Activated CD4-positive, alpha-beta T cell treated with anti-CD3 and anti-CD28 coated beads, Interleukin-2, amount 10 ng/mL, durations not matched to agents 7 days and 5 days (primary cell): ENCODE measurements around the gene KCNMA1. TPM values are rescaled to one million over a fixed set of nuclear protein-coding genes. Genes with fewer than 3 reads are reported as not detected.

Source experiments
- CTCF ChIA-PET: fragments of 350-600 bp; sonication (Branson Sonifier 250); formaldehyde crosslinking; loops from one replicate; lab custom pipeline; 2021; ENCODE audit warnings: antibody characterized with exemption; lab: Charles Lee
- POLR2A ChIA-PET: fragments of 350-600 bp; sonication (Branson Sonifier 250); formaldehyde crosslinking; loops from one replicate; lab custom pipeline; 2021; ENCODE audit warnings: antibody characterized with exemption; lab: Charles Lee
- DNase-seq: peaks from one replicate; pipeline ENCODE4 v3.0.0-alpha.2; 2020
- H3K27ac Mint-ChIP-seq: one replicate; pipeline ENCODE4 v1.8.0; 2021; ENCODE audit warnings: mild to moderate bottlenecking, moderate library complexity, mixed read lengths
- H3K27me3 Mint-ChIP-seq: one replicate; pipeline ENCODE4 v1.8.0; 2021; ENCODE audit warnings: mixed read lengths
- H3K36me3 Mint-ChIP-seq: one replicate; pipeline ENCODE4 v1.8.0; 2021; ENCODE audit warnings: low read depth, mixed read lengths
- H3K4me1 Mint-ChIP-seq: one replicate; pipeline ENCODE4 v1.8.0; 2021; ENCODE audit warnings: mixed read lengths
- H3K4me3 Mint-ChIP-seq: one replicate; pipeline ENCODE4 v1.8.0; 2021; ENCODE audit warnings: mild to moderate bottlenecking, moderate library complexity, mixed read lengths
- H3K9me3 Mint-ChIP-seq: one replicate; pipeline ENCODE4 v1.8.0; 2021; ENCODE audit warnings: mixed read lengths
- total RNA-seq, 2 experiments: library from RNA; stranded (reverse); gene quantifications; one replicate each; pipeline ENCODE4 v1.2.3, GENCODE V29; 2021

Gene KCNMA1
- total RNA-seq, 2 experiments from 2014 or later: not detected

- Mint-ChIP-seq H3K4me3 (no peak overlapping the region), H3K4me1 (no peaks in the 10 kb centered on the region), H3K27ac (no peak overlapping the region), H3K27me3 (no peaks in the 10 kb centered on the region), H3K9me3 (no peaks in the 10 kb centered on the region), H3K36me3 (no peaks in the 10 kb centered on the region)
- ChIA-PET CTCF (no interaction called here), POLR2A (no interaction called here)
- no peak for DNase-seq
Measured at GRCh38 chr10:76874896-76875295, 762.7 kb downstream of the KCNMA1 start.

DNA sequence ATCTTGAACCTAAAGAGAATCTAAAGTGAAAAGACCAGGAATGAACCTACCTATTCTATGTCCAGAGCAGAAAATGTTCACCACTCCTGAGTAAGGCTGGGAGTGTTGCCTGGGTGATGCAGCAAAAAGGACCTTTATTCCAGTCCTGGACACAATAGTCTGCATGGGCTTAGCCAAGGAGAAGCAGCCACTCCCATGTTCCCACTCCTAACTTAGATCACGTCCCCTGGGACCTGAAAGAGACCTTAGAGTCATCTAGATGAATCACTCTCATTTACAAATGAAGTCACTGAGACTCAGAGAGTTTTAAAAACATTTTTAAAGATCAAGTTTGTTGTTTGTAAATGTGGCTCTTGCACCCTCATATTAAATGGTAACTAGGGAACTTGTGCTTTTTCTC, 763.4 kb downstream of the KCNMA1 start:
- no peak for DNase-seq
- Mint-ChIP-seq H3K27ac (no peak overlapping the region), H3K9me3 (no peaks in the 10 kb centered on the region), H3K4me1 (no peaks in the 10 kb centered on the region), H3K36me3 (no peaks in the 10 kb centered on the region), H3K4me3 (no peak overlapping the region), H3K27me3 (no peaks in the 10 kb centered on the region)
- ChIA-PET CTCF (no interaction called here), POLR2A (no interaction called here)

- H3K4me3 Mint-ChIP-seq: no peak overlapping the region
- no peak overlapping the region for H3K27ac Mint-ChIP-seq
- no peaks in the 10 kb centered on the region for H3K4me1 Mint-ChIP-seq
- ChIA-PET POLR2A (no interaction called here), CTCF (no interaction called here)
- H3K9me3 Mint-ChIP-seq: no peaks in the 10 kb centered on the region
- no peak for DNase-seq
- no peaks in the 10 kb centered on the region for H3K36me3 Mint-ChIP-seq
- no peaks in the 10 kb centered on the region for H3K27me3 Mint-ChIP-seq
Measured at GRCh38 chr10:76871697-76872295, 765.8 kb downstream of the KCNMA1 start.

- Mint-ChIP-seq H3K27ac (no peak overlapping the region), H3K9me3 (no peaks in the 10 kb centered on the region), H3K4me3 (no peak overlapping the region), H3K36me3 (no peaks in the 10 kb centered on the region), H3K27me3 (no peaks in the 10 kb centered on the region), H3K4me1 (no peaks in the 10 kb centered on the region)
- ChIA-PET CTCF (no interaction called here), POLR2A (no interaction called here)
- no peak for DNase-seq
Measured at GRCh38 chr10:76869931-76870330, 767.7 kb downstream of the KCNMA1 start.

DNA sequence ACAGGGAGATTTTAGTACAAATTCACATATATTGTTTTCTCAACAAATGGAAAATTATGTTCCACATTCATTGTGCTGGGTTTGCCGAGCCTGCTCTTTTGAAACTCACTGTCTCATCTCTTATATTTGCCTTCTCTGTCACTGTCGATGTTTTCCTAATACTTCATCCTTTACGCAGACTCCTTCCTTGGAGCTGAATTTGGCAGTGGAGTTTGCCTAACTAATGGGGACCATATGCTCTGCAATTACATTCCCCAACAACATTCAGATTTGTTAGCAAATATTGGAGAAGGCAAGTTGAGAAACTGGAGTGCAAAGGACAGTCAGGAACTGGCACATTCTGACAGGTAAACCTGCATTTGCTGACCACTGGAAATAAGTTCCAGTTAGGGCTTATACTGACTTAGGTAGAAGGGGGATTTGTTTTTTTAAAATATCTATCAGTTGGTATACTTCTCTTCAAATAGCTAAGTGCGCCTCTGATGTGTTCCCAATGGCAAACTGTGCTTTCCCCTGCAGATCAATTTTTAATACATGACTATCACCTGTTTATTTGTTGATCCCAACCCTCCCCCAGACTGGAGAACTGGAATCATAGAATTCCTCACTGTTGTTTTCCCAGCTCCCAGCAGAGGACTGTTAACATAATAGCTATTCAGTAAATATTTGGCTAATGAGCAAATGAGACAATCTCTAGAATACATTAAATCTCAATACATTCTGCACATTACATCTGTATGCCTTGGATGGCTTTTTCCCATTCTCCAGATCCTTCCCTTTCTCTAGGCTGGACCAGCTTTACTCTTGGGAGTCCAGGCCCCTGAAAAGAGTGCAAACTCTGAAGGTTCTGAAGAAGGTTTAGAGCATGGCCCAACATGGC, 769.3 kb downstream of the KCNMA1 start:
- no peak for DNase-seq
- H3K4me1 Mint-ChIP-seq: no peaks in the 10 kb centered on the region
- ChIA-PET CTCF (no interaction called here), POLR2A (no interaction called here)
- H3K27ac Mint-ChIP-seq: no peak overlapping the region
- no peak overlapping the region for H3K4me3 Mint-ChIP-seq
- no peaks in the 10 kb centered on the region for H3K27me3 Mint-ChIP-seq
- H3K36me3 Mint-ChIP-seq: no peaks in the 10 kb centered on the region
- H3K9me3 Mint-ChIP-seq: no peaks in the 10 kb centered on the region

DNA sequence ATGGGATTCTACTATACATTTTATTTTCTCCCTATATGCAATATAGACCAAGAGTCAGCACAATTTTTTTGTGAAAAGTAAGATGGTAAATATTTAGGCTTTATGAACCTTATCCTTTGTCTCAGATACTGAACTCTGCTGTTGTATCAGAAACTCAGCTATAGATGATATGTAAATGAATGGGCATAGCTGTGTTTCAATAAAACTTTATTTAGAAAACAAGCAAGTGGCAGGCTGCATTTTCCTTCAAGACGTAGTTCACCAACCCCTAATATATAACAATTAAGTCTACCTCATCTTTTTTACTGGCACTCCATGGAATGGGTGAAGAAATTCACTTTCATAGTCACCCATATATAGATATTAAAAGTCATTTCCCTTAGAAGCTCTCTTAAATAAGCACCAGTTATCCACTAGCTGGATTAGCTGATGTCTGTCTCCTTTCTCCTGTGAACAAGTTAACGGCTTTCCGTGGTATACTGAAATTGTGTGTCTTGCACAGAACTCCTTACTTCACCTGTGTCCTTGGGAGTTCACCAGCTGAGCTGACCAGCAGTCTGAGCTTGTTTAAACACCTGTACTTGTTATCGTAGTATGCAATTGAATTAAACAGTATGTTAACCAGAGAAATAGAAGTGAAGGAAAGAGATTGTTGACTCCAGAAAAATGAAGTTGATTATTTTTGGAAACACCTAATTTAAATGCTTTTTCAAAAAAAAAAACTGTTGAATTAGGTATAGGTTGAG, 770.6 kb downstream of the KCNMA1 start:
- Mint-ChIP-seq H3K4me3 (no peak overlapping the region), H3K27me3 (no peaks in the 10 kb centered on the region), H3K9me3 (no peaks in the 10 kb centered on the region), H3K27ac (no peak overlapping the region), H3K36me3 (no peaks in the 10 kb centered on the region), H3K4me1 (no peaks in the 10 kb centered on the region)
- ChIA-PET POLR2A (no interaction called here), CTCF (no interaction called here)
- no peak for DNase-seq

DNA sequence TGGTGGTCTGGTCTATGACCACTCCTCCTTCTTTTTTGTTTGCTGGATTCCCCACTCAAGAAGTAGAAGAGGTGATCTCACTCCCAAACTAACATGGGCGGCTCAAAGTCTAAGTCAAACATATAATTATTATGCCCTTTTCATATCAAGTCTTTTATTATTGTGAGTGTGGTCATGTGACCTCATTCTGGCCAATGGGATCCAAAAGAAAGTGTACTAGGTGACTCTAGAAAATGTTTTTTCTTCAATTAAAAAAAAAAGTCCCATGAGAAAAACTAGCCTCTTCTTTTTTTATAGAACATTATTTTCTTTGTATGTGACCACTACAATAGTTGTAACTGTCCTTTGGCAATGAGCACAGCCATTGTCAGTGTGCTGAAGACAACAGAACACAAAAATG, 772.7 kb downstream of the KCNMA1 start:
- POLR2A ChIA-PET: no interaction called here
- H3K27ac Mint-ChIP-seq: no peak overlapping the region
- no peaks in the 10 kb centered on the region for H3K36me3 Mint-ChIP-seq
- H3K4me1 Mint-ChIP-seq: no peaks in the 10 kb centered on the region
- H3K4me3 Mint-ChIP-seq: no peak overlapping the region
- no peaks in the 10 kb centered on the region for H3K27me3 Mint-ChIP-seq
- DNase-seq: no peak
- CTCF ChIA-PET: no interaction called here
- no peaks in the 10 kb centered on the region for H3K9me3 Mint-ChIP-seq

GRCh38 chr10:76858721-76859120, 778.9 kb downstream of the KCNMA1 start:
- Mint-ChIP-seq H3K27ac (no peak overlapping the region), H3K9me3 (no peaks in the 10 kb centered on the region), H3K27me3 (no peaks in the 10 kb centered on the region), H3K4me3 (no peak overlapping the region), H3K4me1 (no peaks in the 10 kb centered on the region), H3K36me3 (no peaks in the 10 kb centered on the region)
- ChIA-PET POLR2A (no interaction called here), CTCF (no interaction called here)
- no peak for DNase-seq

- no peaks in the 10 kb centered on the region for H3K36me3 Mint-ChIP-seq
- POLR2A ChIA-PET: no interaction called here
- CTCF ChIA-PET: no interaction called here
Measured at GRCh38 chr10:76840802-76841201, 796.8 kb downstream of the KCNMA1 start.

DNA sequence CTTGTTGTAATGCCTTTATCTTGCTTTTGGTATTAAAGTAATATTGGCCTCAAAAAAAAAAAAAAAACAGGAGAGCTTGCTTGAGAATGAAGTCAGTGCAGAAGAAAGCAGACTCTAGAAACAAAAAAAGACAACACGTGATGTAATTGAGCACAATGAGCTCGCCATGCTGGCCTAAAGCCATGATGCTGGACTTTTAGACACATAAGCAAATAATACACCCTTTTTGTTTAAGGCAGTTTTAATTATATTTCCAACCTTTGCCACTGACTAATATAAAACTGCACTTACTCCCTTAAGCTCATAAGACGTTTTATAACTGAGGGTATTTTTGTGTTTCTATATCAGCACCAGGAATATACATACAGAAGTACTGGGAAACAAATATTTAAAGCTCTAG, 798.3 kb downstream of the KCNMA1 start:
- Mint-ChIP-seq H3K27me3 (no peaks in the 10 kb centered on the region), H3K36me3 (no peaks in the 10 kb centered on the region), H3K4me3 (no peak overlapping the region), H3K9me3 (no peaks in the 10 kb centered on the region), H3K4me1 (no peaks in the 10 kb centered on the region), H3K27ac (no peak overlapping the region)
- no peak for DNase-seq
- ChIA-PET CTCF (no interaction called here), POLR2A (no interaction called here)

More at GRCh38 chr10:76840802-76841201, 796.8 kb downstream of the KCNMA1 start:
- DNase-seq: no peak
- Mint-ChIP-seq H3K27me3 (no peaks in the 10 kb centered on the region), H3K9me3 (no peaks in the 10 kb centered on the region), H3K4me3 (no peak overlapping the region), H3K27ac (no peak overlapping the region), H3K4me1 (no peaks in the 10 kb centered on the region)

GRCh38 chr10:76830218-76830617, 807.4 kb downstream of the KCNMA1 start:
- Mint-ChIP-seq H3K9me3 (peaks cover 5% of the 10 kb centered on the region), H3K27me3 (peaks cover 3% of the 10 kb centered on the region), H3K36me3 (no peaks in the 10 kb centered on the region), H3K27ac (no peak overlapping the region), H3K4me3 (no peak overlapping the region), H3K4me1 (no peaks in the 10 kb centered on the region)
- ChIA-PET CTCF (interaction anchor here (0.7 kb wide), 1 partner anchor 397 kb away, joined by 3 read pairs; no protein-coding TSS in a partner anchor), POLR2A (no interaction called here)
- no peak for DNase-seq

- Mint-ChIP-seq H3K4me3 (no peak overlapping the region), H3K27ac (no peak overlapping the region), H3K36me3 (no peaks in the 10 kb centered on the region), H3K27me3 (peaks cover 3% of the 10 kb centered on the region), H3K9me3 (peaks cover 5% of the 10 kb centered on the region), H3K4me1 (no peaks in the 10 kb centered on the region)
- ChIA-PET CTCF (no interaction called here), POLR2A (no interaction called here)
- no peak for DNase-seq
Measured at GRCh38 chr10:76829724-76830123, 807.9 kb downstream of the KCNMA1 start.
